COLO829 (cell line): ENCODE data around the gene TTC33.

ENCODE experiments used
- DNase-seq: peaks from one replicate; pipeline ENCODE4 v3.0.0; 2012; ENCODE audit warnings: low spot score

TTC33 gene

DNA sequence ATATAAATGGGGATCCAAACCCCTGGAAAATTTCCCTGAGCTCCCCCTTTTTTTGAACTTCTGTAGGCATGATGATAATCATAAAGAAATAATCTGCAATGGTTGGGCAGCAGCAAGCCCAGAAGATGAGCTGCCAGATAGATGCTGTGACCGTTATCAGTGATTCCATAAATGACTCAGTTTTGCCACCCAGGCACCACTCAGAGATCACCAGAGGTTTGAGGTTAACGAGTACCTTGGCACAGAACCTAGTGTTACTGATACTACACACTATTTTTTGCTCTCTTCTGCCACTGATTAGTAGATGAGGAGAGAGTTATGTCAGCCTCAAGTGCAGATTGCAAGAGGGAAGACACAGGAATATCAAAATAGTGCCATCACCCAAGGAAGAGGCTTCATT, 275.4 kb downstream of the TTC33 start:
- no peak for DNase-seq

- DNase-seq = no peak
Observed at GRCh38 chr5:40479939-40480338, 275.8 kb downstream of the TTC33 start.

GRCh38 chr5:40478766-40479165, 277.0 kb downstream of the TTC33 start:
- DNase-seq = no peak

DNA sequence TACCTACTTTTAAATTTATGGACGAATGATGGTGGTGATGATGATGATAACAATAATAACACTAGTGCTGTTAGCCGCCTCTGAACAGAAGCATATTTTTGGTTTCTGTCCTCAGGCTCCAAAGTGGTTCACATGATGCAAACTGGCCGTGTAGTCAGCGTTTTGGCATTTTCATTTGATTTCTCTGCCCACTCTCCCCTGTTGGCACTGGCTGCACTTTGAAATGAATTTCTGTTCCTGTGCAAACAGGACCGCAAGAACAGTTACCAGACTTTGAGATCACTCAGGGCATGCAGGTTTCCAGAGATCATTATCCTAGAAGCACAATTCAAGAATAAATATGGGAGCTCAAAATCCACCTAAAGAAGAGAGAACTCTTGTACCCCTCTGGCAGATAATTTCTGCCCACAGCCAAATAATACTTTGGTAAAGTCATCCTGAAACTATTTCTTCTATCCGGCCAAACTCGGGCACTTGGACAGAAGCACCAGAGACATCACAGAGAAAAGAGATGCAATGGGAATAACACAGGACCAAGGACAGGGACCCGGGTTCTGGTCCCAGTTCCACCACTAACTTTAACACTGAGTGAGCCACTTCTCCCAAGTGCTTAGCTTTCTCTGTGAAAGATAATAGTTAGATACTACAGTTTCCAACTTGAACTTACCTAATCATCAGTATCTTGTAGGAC, 277.8 kb downstream of the TTC33 start:
- peak; percentile 41 for DNase-seq

DNA sequence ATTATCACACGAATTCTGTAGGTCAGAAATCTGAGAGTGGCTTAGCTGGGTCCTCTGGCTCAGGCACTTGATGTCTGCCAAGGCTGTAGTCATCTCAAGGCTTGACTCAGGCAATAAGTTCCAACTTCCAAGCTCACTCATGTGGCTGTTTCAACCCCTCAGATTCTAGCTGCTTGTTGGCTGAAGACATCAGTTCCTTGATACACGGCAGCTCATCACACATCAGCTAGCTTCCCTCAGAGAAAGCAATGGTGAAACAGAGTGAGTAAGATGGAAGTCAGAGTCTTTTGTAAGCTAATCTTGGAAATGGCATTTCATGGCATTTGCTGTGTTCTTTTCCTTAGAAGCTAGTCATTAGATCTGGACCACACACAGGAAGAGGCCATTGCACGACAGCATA, 280.2 kb downstream of the TTC33 start:
- DNase-seq = no peak

GRCh38 chr5:40474250-40474649, 281.5 kb downstream of the TTC33 start:
- no peak for DNase-seq

DNA sequence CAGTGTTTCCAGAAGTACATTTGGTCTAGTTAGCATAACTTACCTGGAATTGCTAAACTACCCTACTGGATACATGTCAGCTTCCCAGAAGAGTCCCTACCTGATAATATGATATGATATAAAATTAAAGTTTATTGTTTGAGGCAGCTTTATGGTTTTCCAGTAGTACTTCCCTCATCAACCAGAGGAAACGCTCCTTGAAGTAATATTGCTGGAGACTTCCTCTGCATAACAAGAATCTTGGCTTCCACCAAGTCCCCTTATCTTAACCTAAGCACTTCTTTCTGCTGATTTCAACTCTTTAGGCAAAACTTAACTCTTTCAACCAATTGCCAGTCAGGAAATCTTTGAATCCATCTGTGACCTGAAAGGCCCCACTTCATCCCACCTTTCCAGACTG, 290.3 kb downstream of the TTC33 start:
- no peak for DNase-seq

DNA sequence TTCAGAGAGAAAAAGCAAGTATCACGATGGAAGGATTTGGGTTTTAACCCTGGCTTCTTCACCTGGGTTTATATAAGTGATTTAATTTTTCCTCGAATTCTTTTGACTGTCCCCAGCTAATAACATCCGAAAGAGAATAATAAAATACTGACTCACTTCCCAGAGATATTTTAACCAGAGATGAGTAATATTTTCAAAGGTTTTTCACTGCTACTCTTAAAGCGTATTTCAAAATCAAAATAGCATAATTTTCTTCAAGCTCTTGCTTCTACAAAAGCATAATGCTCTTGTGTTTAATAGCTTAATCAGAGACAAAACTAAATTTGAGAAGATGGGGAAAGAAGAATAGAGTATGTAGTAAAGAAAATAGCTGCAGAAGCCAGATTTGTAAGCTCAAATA, 291.2 kb downstream of the TTC33 start:
- DNase-seq = no peak
